ENCODE results near the gene P4HA2. TPM values are rescaled to one million over a fixed set of nuclear protein-coding genes. Genes with fewer than 3 reads are reported as not detected.

P4HA2 gene
- total RNA-seq, 5 donors from 2014 or later (not counting 1 experiment from before 2014, with no cell fraction given), result 0.50 to 0.99 (median 0.98) TPM; not detected in 2

GRCh38 chr5:132256783-132257130 lies 29.1 kb upstream of the P4HA2 start:
- CTCF ChIA-PET, result no interaction called here
- H3K27ac Mint-ChIP-seq, result peak overlapping the region in 1 of 2 donors; percentile 2
- WGBS (ENCODE audit: insufficient coverage), result 77% methylated on average over 4 of the region's 6 CpGs

GRCh38 chr5:132256086-132256782 lies 28.6 kb upstream of the P4HA2 start:
- DNase-seq (no peak), ATAC-seq (replicated peaks in 1 of 4) (no peak)
- Mint-ChIP-seq H3K4me3 (peak overlapping the region in 1 of 3 donors; percentile 35), H3K4me1 (peaks cover 0 to 8% (median 6%) of the 10 kb centered on the region in 3 donors), H3K9me3 (no peaks in the 10 kb centered on the region), H3K27me3 (peaks cover 13 to 27% of the 10 kb centered on the region in 2 donors), H3K36me3 (no peaks in the 10 kb centered on the region), H3K27ac (peak overlapping the region in 1 of 2 donors; percentile 2)
- Histone ChIP-seq H3K36me3 (ENCODE audit: control insufficient read depth in 2 of 2, extremely low read depth in 1 of 2, insufficient read depth in 1 of 2, low read length in 1 of 2) (no peaks in the 10 kb centered on the region), H3K9me3 (no peaks in the 10 kb centered on the region), H3K4me1 (ENCODE audit: control insufficient read depth in 1 of 2, extremely low read depth in 1 of 2, insufficient read depth in 2 of 2, low read length in 2 of 2) (peaks cover 0 to 8% of the 10 kb centered on the region in 2 experiments), H3K27me3 (replicated peaks in 1 of 2; ENCODE audit: control insufficient read depth in 2 of 2, extremely low read depth in 1 of 2, insufficient read depth in 2 of 2, low read length in 1 of 2) (peaks cover 0 to 65% of the 10 kb centered on the region in 2 experiments), H3K4me3 (ENCODE audit: control insufficient read depth in 1 of 2, extremely low read depth in 1 of 2, low read length in 1 of 2) (no peak overlapping the region), H3K27ac (ENCODE audit: low read length) (no peak overlapping the region)
- POLR2A ChIA-PET, result no interaction called here
- 100% methylated on average over 3 of the region's 4 CpGs for WGBS (ENCODE audit: insufficient coverage)
- CTCF ChIA-PET, result no interaction called here

More at GRCh38 chr5:132256783-132257130, 29.1 kb upstream of the P4HA2 start:
- ATAC-seq (replicated peaks in 1 of 4), result no peak
- peaks cover 0 to 61% of the 10 kb centered on the region in 2 experiments for H3K27me3 ChIP-seq (replicated peaks in 1 of 2; ENCODE audit: control insufficient read depth in 2 of 2, extremely low read depth in 1 of 2, insufficient read depth in 2 of 2, low read length in 1 of 2)
- no peaks in the 10 kb centered on the region for H3K9me3 Mint-ChIP-seq
- H3K27me3 Mint-ChIP-seq, result peaks cover 13 to 27% of the 10 kb centered on the region in 2 donors
- peak overlapping the region in 1 of 3 donors; percentile 35 for H3K4me3 Mint-ChIP-seq
- H3K4me3 ChIP-seq (ENCODE audit: control insufficient read depth in 1 of 2, extremely low read depth in 1 of 2, low read length in 1 of 2), result no peak overlapping the region
- no peak for DNase-seq
- no peaks in the 10 kb centered on the region for H3K36me3 ChIP-seq (ENCODE audit: control insufficient read depth in 2 of 2, extremely low read depth in 1 of 2, insufficient read depth in 1 of 2, low read length in 1 of 2)
- no peaks in the 10 kb centered on the region for H3K36me3 Mint-ChIP-seq
- H3K4me1 ChIP-seq (ENCODE audit: control insufficient read depth in 1 of 2, extremely low read depth in 1 of 2, insufficient read depth in 2 of 2, low read length in 2 of 2), result peaks cover 0 to 8% of the 10 kb centered on the region in 2 experiments
- peaks cover 0 to 8% (median 6%) of the 10 kb centered on the region in 3 donors for H3K4me1 Mint-ChIP-seq
- POLR2A ChIA-PET, result no interaction called here
- no peaks in the 10 kb centered on the region for H3K9me3 ChIP-seq
- no peak overlapping the region for H3K27ac ChIP-seq (ENCODE audit: low read length)

- no peaks in the 10 kb centered on the region for H3K9me3 ChIP-seq
- DNase-seq (no peak), ATAC-seq (replicated peaks in 1 of 4) (no peak)
- H3K36me3 Mint-ChIP-seq, result no peaks in the 10 kb centered on the region
- H3K4me3 ChIP-seq (ENCODE audit: control insufficient read depth in 1 of 2, extremely low read depth in 1 of 2, low read length in 1 of 2), result no peak overlapping the region
- no peaks in the 10 kb centered on the region for H3K36me3 ChIP-seq (ENCODE audit: control insufficient read depth in 2 of 2, extremely low read depth in 1 of 2, insufficient read depth in 1 of 2, low read length in 1 of 2)
- H3K27ac Mint-ChIP-seq, result no peak overlapping the region
- peaks cover 0 to 8% of the 10 kb centered on the region in 2 experiments for H3K4me1 ChIP-seq (ENCODE audit: control insufficient read depth in 1 of 2, extremely low read depth in 1 of 2, insufficient read depth in 2 of 2, low read length in 2 of 2)
- POLR2A ChIA-PET, result no interaction called here
- peaks cover 0 to 57% of the 10 kb centered on the region in 2 experiments for H3K27me3 ChIP-seq (replicated peaks in 1 of 2; ENCODE audit: control insufficient read depth in 2 of 2, extremely low read depth in 1 of 2, insufficient read depth in 2 of 2, low read length in 1 of 2)
- 81% methylated on average over 3 of the region's 7 CpGs for WGBS (ENCODE audit: insufficient coverage)
- H3K4me1 Mint-ChIP-seq, result no peaks in the 10 kb centered on the region
- peaks cover 13 to 23% of the 10 kb centered on the region in 2 donors for H3K27me3 Mint-ChIP-seq
- H3K4me3 Mint-ChIP-seq, result no peak overlapping the region
- H3K27ac ChIP-seq (ENCODE audit: low read length), result no peak overlapping the region
- H3K9me3 Mint-ChIP-seq, result no peaks in the 10 kb centered on the region
- CTCF ChIA-PET, result no interaction called here
Observed at GRCh38 chr5:132254321-132254977, 26.8 kb upstream of the P4HA2 start.

GRCh38 chr5:132253452-132254320 lies 26.0 kb upstream of the P4HA2 start:
- Histone ChIP-seq H3K36me3 (ENCODE audit: control insufficient read depth in 2 of 2, extremely low read depth in 1 of 2, insufficient read depth in 1 of 2, low read length in 1 of 2) (no peaks in the 10 kb centered on the region), H3K4me3 (ENCODE audit: control insufficient read depth in 1 of 2, extremely low read depth in 1 of 2, low read length in 1 of 2) (no peak overlapping the region), H3K4me1 (ENCODE audit: control insufficient read depth in 1 of 2, extremely low read depth in 1 of 2, insufficient read depth in 2 of 2, low read length in 2 of 2) (peaks cover 0 to 8% of the 10 kb centered on the region in 2 experiments), H3K9me3 (no peaks in the 10 kb centered on the region), H3K27me3 (replicated peaks in 1 of 2; ENCODE audit: control insufficient read depth in 2 of 2, extremely low read depth in 1 of 2, insufficient read depth in 2 of 2, low read length in 1 of 2) (peaks cover 0 to 51% of the 10 kb centered on the region in 2 experiments), H3K27ac (ENCODE audit: low read length) (no peak overlapping the region)
- WGBS (ENCODE audit: insufficient coverage), result 84% methylated on average over 6 of the region's 8 CpGs
- no peak for ATAC-seq (replicated peaks in 1 of 4)
- Mint-ChIP-seq H3K27ac (no peak overlapping the region), H3K27me3 (peaks cover 13 to 19% of the 10 kb centered on the region in 2 donors), H3K4me1 (no peaks in the 10 kb centered on the region), H3K4me3 (no peak overlapping the region), H3K9me3 (no peaks in the 10 kb centered on the region), H3K36me3 (no peaks in the 10 kb centered on the region)
- CTCF ChIA-PET, result no interaction called here
- POLR2A ChIA-PET, result no interaction called here
- peak in 1 of 35 experiments; percentile 7 for DNase-seq

- CTCF ChIA-PET, result interaction anchor here in 1 of 2 donors (0.9 kb wide), 1 partner anchor 15 kb away, joined by 3 read pairs; no protein-coding TSS in a partner anchor
- peaks cover 13 to 16% of the 10 kb centered on the region in 2 donors for H3K27me3 Mint-ChIP-seq
- H3K36me3 ChIP-seq (ENCODE audit: control insufficient read depth in 2 of 2, extremely low read depth in 1 of 2, insufficient read depth in 1 of 2, low read length in 1 of 2), result no peaks in the 10 kb centered on the region
Observed at GRCh38 chr5:132253008-132253441, 25.4 kb upstream of the P4HA2 start.

GRCh38 chr5:132251220-132251725 lies 23.6 kb upstream of the P4HA2 start:
- Histone ChIP-seq H3K27ac (ENCODE audit: low read length) (no peak overlapping the region), H3K9me3 (no peaks in the 10 kb centered on the region), H3K36me3 (ENCODE audit: control insufficient read depth in 2 of 2, extremely low read depth in 1 of 2, insufficient read depth in 1 of 2, low read length in 1 of 2) (no peaks in the 10 kb centered on the region), H3K4me3 (ENCODE audit: control insufficient read depth in 1 of 2, extremely low read depth in 1 of 2, low read length in 1 of 2) (no peak overlapping the region), H3K27me3 (replicated peaks in 1 of 2; ENCODE audit: control insufficient read depth in 2 of 2, extremely low read depth in 1 of 2, insufficient read depth in 2 of 2, low read length in 1 of 2) (peaks cover 0 to 32% of the 10 kb centered on the region in 2 experiments), H3K4me1 (ENCODE audit: control insufficient read depth in 1 of 2, extremely low read depth in 1 of 2, insufficient read depth in 2 of 2, low read length in 2 of 2) (no peaks in the 10 kb centered on the region)
- Mint-ChIP-seq H3K27ac (no peak overlapping the region), H3K27me3 (peaks cover 5 to 8% of the 10 kb centered on the region in 2 donors), H3K9me3 (peaks cover 0 to 10% (median 2%) of the 10 kb centered on the region in 3 donors), H3K36me3 (no peaks in the 10 kb centered on the region), H3K4me3 (no peak overlapping the region), H3K4me1 (no peaks in the 10 kb centered on the region)
- ChIA-PET POLR2A (interaction anchor here in 1 of 2 donors (0.5 kb wide), 1 partner anchor 14 kb away, joined by 4 read pairs; no protein-coding TSS in a partner anchor), CTCF (interaction anchor here in 1 of 2 donors (1.0 kb wide), 1 partner anchor 17 kb away, joined by 3 read pairs; no protein-coding TSS in a partner anchor)
- WGBS (ENCODE audit: insufficient coverage), result 75% methylated on average over 7 of the region's 10 CpGs
- no peak for ATAC-seq (replicated peaks in 1 of 4)
- DNase-seq, result peak in 1 of 35 experiments; percentile 17

More at GRCh38 chr5:132253008-132253441, 25.4 kb upstream of the P4HA2 start:
- peaks cover 0 to 8% of the 10 kb centered on the region in 2 experiments for H3K4me1 ChIP-seq (ENCODE audit: control insufficient read depth in 1 of 2, extremely low read depth in 1 of 2, insufficient read depth in 2 of 2, low read length in 2 of 2)
- peaks cover 0 to 46% of the 10 kb centered on the region in 2 experiments for H3K27me3 ChIP-seq (replicated peaks in 1 of 2; ENCODE audit: control insufficient read depth in 2 of 2, extremely low read depth in 1 of 2, insufficient read depth in 2 of 2, low read length in 1 of 2)
- no peak overlapping the region for H3K4me3 ChIP-seq (ENCODE audit: control insufficient read depth in 1 of 2, extremely low read depth in 1 of 2, low read length in 1 of 2)
- DNase-seq, result no peak
- H3K4me1 Mint-ChIP-seq, result no peaks in the 10 kb centered on the region
- 83% methylated on average over 1 of the region's 4 CpGs for WGBS (ENCODE audit: insufficient coverage)
- ATAC-seq (replicated peaks in 1 of 4), result no peak
- H3K9me3 Mint-ChIP-seq, result no peaks in the 10 kb centered on the region
- no peak overlapping the region for H3K27ac ChIP-seq (ENCODE audit: low read length)
- H3K4me3 Mint-ChIP-seq, result no peak overlapping the region
- POLR2A ChIA-PET, result no interaction called here
- no peaks in the 10 kb centered on the region for H3K36me3 Mint-ChIP-seq
- H3K27ac Mint-ChIP-seq, result no peak overlapping the region
- no peaks in the 10 kb centered on the region for H3K9me3 ChIP-seq

Measured in T-cell (primary cell).